Hematopoietic multipotent progenitor cell (in vitro differentiated cells): ENCODE results near the gene RAB34. TPM values are rescaled to one million over a fixed set of nuclear protein-coding genes. Genes with fewer than 3 reads are reported as not detected.

Source experiments
- DNase-seq, 3 donors: peaks; one replicate each; pipeline ENCODE4 v3.0.0-alpha.2; 2011 to 2015; ENCODE audit warnings: low read depth in 2 of 3, low spot score in 2 of 3
- total RNA-seq: library from RNA; depleted of rRNA; stranded (reverse); fragments of >200 nt; gene quantifications from one replicate; pipeline ENCODE4 v1.2.3, GENCODE V29; 2012

The RAB34 gene
- 160 TPM for total RNA-seq

DNA sequence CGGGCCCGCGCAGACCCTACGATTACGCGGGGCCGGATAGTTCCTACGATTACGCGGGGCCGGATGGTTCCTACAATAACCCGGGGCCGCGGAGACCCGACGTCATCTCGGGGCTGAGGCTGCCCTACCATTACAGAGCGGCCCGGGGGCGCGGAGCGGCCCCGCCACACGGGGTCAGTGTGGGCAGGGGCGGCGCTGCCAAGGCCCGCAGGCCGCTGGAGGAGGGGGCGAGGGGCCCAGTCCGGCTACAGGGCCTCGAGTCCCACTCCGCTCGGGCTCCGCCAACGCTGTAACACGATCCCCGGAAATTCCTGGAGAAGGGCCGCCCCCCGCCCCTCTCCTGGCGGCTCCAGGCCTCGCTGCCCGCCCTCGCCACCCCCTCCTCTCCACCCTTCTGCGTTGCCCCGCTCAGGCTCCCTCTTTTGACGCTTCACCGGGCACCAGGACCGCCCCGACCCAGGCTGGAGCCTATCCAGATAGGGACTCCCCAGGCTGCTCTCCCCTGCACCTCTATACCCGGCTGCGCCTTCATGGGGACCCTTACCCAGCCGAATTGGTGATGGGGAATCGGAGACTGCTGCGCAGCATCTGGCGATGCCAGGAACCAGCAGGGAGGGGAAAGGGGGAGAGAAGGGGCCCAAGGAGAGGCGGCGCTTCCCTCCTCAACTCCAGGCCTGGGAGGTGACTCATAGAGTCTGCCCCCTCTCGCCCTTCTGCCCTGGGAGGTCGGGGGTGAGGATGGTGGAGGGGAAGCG, at the start of gene RAB34:
Gene RAB34, minus strand, starts transcription at position 291 of the 755 bp plus-strand sequence. CDS start 602 bp downstream, outside the sequence.
- peak in 2 of 3 donors; percentile 79 to 84 for DNase-seq

GRCh38 chr17:28765038-28765437, 47.4 kb upstream of the RAB34 start:
- DNase-seq, result no peak

DNA sequence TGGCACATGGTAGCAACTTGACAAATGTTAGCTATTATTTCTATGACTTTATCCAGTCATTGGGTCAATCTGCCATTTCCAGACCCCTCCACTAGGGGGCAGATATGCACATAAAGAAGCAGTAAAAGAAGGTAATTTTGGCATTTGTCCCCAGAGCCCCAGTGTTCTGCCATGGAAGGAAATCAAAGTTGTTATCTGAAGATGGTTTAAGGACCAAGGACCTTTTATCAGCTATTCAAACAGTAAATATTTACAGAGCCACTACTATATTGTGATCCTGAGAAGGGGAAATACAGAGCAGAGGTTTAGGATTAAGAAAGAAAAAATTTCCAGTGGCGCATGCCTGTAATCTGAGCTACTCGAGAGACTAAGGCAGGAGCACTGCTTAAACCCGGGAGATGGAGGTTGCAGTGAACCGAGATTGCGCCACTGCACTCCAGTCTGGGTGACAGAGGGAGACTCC, 46.2 kb upstream of the RAB34 start:
- DNase-seq, result peak; percentile 56 to 85 (median 64)

DNA sequence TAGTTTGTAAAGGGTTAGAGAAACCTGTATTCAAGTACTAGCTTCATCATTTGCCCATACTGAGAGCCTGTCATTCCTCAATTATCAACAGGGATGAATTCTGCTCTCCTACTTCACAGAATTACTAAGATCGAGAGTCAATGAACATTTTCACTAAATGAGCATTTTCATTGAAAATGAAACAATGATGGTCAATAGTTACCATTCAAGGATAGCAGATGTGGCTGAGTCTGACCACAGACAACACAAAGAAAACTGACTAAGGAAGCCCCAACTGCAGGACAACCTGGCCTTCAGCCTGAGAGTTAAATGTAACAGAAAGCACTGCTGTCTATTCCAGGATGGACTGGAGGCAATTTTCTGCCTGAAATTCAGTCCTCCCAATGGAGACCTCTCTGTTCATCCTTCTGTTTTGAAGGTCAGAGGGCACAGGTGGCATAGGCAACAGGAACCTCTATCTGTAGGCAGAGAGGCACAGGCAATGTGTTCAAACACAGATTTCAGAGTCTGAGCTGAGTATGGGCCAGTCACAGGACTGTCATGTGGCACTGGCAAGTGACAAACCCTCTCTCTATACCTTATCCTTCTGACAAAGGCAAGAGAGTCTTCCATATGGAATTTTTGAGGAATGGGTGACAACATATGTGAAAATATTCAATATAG, 45.6 kb upstream of the RAB34 start:
- DNase-seq, result no peak

DNA sequence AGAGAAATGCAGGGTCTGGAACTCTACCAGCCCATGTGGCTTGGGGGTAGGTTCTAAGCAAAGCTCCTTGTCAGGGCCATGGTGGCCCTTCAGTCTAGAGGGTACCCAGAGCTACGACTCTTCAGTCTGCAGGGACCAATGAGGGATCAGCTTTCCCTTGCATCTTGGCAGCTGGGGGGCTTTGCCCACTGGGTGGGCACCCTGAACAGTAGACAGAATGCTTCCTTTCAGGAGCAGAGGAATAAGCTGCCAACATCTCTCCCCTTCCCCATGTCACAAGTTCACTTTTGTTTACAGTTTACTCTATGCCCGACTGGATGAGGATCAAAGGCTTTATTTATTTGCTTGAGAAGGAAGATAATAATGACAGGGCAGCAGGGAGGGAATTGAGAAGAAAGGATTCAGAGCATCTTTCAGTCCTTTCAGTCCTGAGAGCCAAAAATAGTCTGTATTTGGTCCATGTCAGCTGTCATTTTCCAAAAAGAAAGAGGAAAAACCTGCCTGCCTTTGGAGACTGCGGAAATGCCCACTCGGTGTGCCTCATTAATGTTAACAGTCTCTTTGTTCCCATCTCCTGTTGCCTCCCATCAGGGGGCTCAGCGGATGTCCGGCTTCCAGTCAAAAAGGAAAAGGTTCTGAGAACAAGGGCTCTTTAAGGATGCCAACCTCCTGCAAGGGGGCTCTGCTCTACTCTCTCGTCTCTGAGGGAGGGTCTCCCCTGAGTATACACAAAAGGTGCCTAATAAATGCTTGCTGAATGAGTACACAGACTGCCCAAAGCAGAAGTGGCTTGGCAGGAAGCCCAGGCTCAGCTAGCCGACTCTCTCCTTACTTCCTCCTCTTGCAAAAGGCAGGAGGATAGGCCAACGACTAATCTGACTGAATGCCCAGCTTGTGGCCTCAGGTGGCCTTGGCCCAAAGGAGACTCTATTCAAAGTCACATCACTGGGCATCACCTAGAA, 43.2 kb upstream of the RAB34 start:
- peak in 1 of 3 donors; percentile 52 for DNase-seq

DNA sequence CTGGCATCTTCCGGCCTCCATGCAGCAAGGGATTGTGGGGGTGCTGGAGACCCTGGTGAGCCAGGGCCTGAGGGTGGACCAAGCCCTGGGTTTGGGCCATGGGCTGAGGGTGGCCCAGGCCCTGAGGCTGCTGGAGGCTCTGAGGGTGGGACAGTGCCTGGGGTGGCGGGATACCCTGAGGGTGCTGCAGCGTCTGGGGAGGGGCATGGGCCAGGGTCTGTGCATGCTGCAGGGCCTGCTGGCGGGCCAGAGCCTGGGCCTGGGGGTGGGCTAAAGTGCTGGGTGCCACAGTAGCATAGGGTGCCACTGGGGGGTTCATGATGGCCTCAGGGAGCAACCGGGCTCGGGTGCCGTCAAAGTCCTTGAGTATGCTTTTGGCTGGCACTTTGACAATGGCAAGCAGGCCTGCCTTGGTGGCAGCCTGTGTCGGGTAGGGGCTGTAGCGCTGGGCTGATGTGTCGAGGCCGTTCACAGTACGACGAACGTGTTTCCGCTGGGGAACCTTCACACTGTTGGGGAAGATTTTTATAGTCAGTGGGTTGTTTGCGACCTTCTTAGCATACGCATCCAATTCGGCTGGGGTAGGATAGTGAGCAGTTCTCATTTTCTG, 41.7 kb upstream of the RAB34 start:
- no peak for DNase-seq

DNA sequence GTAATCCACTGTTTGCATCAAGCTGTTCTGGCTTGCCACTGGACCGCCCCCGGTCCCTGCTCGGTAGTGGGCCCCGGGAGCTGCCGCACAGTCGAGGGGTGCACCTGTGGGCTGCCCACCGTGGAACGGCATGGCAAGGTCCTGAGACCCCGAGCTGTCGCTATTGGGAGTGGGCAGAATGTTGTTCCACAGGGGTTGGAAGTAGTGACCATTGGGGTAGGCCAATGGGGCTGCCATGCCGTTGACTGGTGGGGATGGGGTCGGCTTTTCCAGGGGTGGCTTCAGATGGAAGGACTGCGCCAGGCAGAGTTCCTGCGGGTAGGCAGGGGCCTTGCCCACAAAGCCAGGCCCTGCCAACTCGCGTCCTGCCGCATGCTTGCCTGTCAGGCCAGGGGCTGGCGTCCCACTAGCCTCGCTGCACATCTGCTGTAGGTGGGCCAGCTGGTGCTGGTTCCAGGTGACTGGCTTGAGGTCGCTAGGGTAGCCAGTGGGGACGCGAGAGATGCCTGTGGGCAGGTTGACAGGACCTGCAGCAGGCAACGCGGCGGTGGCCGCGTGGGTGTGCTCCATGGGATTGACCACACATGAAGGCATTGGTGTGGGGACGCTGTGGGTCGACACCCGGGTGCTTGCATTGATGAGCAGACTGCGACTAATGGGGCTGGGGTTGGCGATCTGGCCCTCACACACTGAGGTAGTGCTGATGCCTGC, 40.9 kb upstream of the RAB34 start:
- no peak for DNase-seq

DNA sequence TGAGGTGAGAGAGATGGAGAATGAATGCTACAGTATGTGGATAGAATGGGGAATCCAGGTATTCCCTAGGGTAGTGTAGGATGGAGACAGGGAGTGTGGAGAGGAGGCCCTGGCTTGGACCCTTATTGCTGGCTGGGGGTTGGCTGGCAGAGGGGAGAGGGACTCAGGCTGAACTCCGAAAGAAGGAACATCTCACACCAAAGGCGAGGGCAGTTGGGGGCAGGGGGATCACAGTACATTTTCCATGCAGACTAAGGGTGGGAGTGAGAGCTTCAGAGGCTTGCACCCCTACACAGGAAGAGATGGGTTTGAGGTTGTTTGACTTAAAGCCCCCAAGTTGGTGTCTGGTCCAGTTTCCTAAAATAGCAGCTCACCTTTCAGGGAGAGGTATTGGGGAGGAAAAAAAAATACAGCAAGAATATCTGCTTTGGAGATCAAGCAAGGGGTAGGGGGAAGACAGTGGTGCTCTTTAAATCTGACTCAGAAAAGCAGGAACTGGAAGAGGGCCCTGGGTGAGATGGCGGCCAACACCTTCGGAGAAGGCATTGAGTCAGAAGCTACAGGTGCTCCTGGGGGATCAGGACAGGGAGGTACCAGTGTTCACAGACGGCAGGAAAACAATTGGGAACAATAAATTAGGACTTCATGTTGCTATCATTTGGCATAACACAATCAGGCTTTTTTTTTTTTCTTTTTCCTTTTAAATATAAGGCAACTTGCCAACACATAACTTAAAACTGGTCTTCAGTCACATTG, 38.6 kb upstream of the RAB34 start:
- DNase-seq, result no peak

GRCh38 chr17:28755486-28755885, 37.8 kb upstream of the RAB34 start:
- DNase-seq, result no peak

DNA sequence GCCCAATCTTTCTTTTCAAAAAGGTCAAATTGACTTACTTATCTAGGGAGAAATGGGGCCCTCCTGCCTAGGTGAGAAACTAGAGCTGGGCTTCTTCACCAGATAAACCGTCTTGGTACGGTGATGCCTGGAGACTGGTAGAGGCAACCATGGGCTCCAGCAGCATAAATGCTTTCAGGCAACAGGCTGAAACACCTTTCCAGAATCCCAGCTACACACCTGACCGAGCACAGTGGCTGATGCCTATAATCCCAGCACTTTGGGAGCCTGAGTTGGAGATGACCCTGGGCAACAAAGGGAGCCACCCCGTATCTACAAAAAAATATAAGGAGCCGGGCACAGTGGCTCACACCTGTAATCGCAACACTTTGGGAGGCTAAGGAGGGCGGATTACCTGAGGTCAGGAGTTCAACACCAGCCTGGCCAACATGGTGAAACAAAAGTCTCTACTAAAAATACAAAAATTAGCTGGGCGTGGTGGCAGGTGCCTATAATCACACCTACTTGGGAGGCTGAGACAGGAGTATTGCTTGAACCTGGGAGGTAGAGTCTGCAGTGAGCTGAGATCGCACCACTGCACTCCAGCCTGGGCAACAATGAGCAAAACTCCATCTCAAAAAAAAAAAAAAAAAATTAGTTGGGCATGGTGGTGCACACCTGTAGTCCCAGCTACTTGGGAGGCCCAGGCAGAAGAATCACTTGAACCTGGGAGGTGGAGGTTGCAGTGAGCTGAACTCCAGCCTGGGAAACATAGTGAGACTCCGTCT, 34.1 kb upstream of the RAB34 start:
- DNase-seq, result no peak

DNA sequence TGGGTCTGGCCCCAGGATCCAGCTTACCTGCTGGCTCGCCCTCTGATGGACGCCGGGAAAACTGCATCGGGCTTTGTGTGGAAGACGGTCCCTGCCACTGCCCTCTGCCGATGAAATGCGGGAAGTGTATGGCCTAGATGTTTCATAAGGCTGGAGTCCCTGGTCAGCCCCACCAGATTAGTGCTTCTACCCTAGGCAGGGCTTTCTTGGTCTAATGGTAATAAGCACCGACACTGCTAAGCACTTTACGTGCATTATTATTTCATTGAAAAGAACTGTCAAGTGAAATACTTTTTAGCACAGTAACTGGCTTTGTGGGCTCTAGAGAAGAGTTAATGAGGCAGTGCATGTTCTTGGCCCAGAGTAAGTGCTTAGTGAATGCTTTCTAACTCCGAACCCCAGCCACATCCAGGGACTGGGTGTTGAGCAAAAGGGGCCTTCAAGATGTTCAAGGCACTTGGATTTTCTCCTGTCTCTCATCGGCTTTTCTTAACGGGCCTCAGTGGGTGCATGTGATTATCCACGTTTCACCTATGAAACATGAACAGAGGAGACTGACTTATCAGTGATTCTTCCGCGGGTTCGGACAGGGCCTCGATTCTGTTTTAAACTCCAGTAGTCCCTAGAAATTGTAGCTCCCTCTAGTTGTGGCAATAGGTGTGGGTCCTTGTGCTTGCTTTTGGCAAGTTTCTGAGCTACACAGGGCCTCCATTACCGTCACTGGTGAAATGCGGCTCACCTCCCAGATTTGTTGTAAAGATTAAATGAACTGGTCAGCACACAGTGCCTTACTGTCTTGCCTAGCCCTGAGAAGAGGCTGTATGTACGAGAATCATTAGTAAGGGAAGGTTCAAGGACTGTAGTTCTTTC, 32.7 kb upstream of the RAB34 start:
- DNase-seq, result peak; percentile 64 to 93 (median 87)

GRCh38 chr17:28749516-28750177, 32.0 kb upstream of the RAB34 start:
- DNase-seq, result no peak

DNA sequence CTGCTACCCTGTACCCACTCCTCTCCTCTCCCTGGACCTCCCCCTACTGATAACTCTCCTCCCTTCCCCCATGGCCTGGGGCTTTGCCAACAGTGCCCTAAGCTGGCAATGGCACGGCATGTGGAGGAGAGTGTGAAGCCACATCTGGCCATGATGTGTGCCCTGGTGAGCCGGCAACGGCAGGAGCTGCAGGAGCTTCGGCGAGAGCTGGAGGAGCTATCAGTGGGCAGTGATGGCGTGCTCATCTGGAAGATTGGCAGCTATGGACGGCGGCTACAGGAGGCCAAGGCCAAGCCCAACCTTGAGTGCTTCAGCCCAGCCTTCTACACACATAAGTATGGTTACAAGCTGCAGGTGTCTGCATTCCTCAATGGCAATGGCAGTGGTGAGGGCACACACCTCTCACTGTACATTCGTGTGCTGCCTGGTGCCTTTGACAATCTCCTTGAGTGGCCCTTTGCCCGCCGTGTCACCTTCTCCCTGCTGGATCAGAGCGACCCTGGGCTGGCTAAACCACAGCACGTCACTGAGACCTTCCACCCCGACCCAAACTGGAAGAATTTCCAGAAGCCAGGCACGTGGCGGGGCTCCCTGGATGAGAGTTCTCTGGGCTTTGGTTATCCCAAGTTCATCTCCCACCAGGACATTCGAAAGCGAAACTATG, 31.3 kb upstream of the RAB34 start:
- DNase-seq, result no peak

GRCh38 chr17:28747801-28748750, 30.4 kb upstream of the RAB34 start:
- no peak for DNase-seq

DNA sequence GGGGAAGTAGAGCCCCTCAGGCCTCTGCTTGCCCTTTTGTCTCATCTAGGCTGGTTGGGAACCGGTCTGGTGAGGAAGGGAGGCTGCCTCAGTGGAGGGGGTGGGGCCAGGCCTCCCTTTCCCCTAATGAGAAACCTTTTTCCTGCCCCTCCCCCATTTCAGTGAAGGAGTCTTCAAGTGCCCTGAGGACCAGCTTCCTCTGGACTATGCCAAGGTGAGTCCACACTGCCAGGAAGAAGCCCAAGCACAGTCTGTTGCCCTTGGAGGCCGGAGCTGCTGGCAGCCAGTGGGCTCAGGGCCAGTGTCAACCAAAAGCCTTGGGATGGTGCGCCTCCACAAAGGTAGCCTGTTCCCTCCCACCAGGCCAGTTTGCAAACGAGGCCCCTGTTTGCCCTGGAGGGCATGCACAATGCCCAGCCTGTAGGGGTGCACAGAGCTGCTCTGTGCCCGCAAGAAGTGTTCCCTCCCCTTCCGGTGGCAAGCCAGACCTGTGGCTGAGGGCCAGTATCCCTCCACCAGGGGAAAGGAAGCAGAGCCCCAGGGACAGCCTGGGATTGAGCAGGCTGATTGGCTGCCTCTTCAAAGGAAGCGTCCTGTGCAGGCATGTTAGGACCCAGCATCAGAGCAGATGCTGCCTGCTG, 29.5 kb upstream of the RAB34 start:
- DNase-seq, result no peak
